Measurements from ENCODE around the gene HSPD1.
A peak's percentile ranks its signal among the peaks of the same experiment; 100 is the strongest.

The HSPD1 gene

DNA sequence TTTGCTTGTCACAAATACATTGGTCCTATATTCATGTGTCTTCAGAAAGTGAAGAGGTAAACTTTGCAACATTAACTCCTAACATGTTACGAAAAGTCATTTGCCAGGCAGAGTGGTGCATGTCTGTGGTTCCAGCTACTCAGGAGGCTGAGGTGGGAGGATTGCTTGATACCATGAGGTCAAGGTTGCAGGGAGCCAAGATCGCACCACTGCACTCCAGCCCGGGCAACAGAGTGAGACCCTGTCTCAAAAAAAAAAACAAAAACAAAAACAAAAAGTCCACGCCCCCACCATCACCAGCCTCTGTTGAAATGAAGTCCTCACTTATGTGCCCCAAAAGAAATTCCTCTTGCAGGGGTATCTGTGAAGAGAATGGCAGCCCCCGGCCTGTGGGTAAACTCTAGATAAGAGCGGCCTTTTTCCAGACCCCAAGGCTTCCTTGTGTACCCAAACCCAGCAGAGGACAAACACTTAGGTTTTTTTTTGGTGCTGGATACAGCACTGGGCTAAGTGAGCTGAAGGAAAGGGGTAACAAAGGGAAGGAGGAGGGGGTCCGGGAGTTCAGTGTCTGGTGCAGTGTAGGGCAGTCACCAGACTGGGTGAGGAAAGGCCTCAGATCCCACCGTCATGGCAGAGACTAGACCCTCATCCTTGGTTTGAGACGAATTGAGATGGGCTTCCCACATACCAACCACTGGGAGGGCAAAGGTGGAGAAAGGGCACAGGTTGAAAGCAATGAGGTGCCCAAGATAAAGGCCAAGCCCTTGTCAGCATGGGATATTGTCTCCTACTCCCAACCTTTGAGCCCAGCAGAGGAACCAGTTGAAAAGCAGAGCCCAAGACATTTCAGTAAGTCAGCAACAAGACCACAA lies 19.2 kb downstream of the HSPD1 start:
- no peak overlapping the region for H3K4me3 ChIP-seq (ENCODE audit: low read depth, low read length)
- TF ChIP-seq, protein P1, sequence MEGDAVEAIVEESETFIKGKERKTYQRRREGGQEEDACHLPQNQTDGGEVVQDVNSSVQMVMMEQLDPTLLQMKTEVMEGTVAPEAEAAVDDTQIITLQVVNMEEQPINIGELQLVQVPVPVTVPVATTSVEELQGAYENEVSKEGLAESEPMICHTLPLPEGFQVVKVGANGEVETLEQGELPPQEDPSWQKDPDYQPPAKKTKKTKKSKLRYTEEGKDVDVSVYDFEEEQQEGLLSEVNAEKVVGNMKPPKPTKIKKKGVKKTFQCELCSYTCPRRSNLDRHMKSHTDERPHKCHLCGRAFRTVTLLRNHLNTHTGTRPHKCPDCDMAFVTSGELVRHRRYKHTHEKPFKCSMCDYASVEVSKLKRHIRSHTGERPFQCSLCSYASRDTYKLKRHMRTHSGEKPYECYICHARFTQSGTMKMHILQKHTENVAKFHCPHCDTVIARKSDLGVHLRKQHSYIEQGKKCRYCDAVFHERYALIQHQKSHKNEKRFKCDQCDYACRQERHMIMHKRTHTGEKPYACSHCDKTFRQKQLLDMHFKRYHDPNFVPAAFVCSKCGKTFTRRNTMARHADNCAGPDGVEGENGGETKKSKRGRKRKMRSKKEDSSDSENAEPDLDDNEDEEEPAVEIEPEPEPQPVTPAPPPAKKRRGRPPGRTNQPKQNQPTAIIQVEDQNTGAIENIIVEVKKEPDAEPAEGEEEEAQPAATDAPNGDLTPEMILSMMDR (conservative IDR thresholded peaks at IDR 0.05; ENCODE audit: low read depth, low read length), result no peak
- DNase-seq (ENCODE audit: low read depth), result no peak

GRCh38 chr2:197477797-197478196 lies 21.8 kb downstream of the HSPD1 start:
- H3K4me3 ChIP-seq (ENCODE audit: low read depth, low read length), result no peak overlapping the region
- TF ChIP-seq, protein P1 (conservative IDR thresholded peaks at IDR 0.05; ENCODE audit: low read depth, low read length), result no peak
- DNase-seq (ENCODE audit: low read depth), result no peak

GRCh38 chr2:197472166-197472565 lies 27.5 kb downstream of the HSPD1 start:
- no peak overlapping the region for H3K4me3 ChIP-seq (ENCODE audit: low read depth, low read length)
- TF ChIP-seq, protein P1 (conservative IDR thresholded peaks at IDR 0.05; ENCODE audit: low read depth, low read length), result no peak
- DNase-seq (ENCODE audit: low read depth), result no peak

DNA sequence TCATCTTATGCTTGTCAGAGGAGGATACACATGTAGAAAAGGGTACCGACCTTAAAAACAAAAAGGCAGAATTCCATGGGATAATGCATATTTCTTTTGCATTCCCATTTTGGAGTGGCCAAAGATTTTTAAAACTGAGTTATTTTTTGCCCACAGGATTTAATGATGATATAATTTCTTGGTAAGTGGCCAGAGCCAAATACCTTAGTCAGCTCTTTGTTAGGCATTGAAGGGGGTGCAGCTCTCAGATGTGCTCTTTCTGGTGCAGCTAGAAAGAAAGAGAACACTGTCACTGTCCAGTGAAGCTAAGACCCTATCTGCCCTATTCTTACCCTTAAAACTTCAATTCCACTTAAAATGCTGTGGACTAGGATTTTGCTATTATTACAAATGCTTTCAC lies 35.5 kb downstream of the HSPD1 start:
- no peak overlapping the region for H3K4me3 ChIP-seq (ENCODE audit: low read depth, low read length)
- peak; percentile 56 for DNase-seq (ENCODE audit: low read depth)
- TF ChIP-seq, protein P1 (conservative IDR thresholded peaks at IDR 0.05; ENCODE audit: low read depth, low read length), result no peak

DNA sequence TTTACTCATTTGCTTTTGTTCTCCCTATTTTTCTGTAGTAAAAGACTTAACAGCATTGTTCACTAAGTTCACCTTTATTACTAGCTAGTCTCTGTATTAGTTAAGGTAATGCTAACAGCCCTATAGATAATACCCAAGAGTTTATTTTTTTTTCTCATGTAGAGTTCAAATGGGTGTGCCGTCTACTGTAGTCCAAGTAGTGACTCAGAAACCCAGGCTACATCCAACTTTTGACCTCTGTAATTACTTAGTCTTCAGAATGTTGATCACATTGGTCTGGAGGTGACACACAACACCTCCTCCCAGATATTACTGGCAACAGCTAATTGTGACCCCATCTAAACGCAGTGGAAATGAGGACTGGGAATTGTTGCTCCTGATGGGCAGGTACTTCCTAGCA lies 38.6 kb downstream of the HSPD1 start:
- DNase-seq (ENCODE audit: low read depth), result peak; percentile 31
- H3K4me3 ChIP-seq (ENCODE audit: low read depth, low read length), result no peak overlapping the region
- TF ChIP-seq, protein P1 (conservative IDR thresholded peaks at IDR 0.05; ENCODE audit: low read depth, low read length), result no peak

GRCh38 chr2:197460649-197461048 lies 39.0 kb downstream of the HSPD1 start:
- H3K4me3 ChIP-seq (ENCODE audit: low read depth, low read length), result no peak overlapping the region
- no peak for DNase-seq (ENCODE audit: low read depth)
- TF ChIP-seq, protein P1 (conservative IDR thresholded peaks at IDR 0.05; ENCODE audit: low read depth, low read length), result no peak

GRCh38 chr2:197455428-197455827 lies 44.2 kb downstream of the HSPD1 start:
- DNase-seq (ENCODE audit: low read depth), result no peak
- H3K4me3 ChIP-seq (ENCODE audit: low read depth, low read length), result peak overlapping the region; percentile 15
- TF ChIP-seq, protein P1 (conservative IDR thresholded peaks at IDR 0.05; ENCODE audit: low read depth, low read length), result no peak
